GM12891 (cell line): Measurements from ENCODE around the gene HSD17B3.
"Not testable (repeated sequence)": the region's sequence is repeated elsewhere in the genome, so short reads cannot be mapped to it uniquely, and the experiment has no call there.

ENCODE experiments used
- DNase-seq: peaks from one replicate; pipeline ENCODE4 v3.0.0; 2011; ENCODE audit warnings: low spot score; ENCODE audit not compliant: insufficient read length
- FAIRE-seq: peaks from 2 replicates; lab custom pipeline; 2011; peaks lifted over from hg19 to GRCh38; lab: Jason Lieb, UNC
- PAX5 ChIP-seq: IDR thresholded peaks from 2 replicates; pipeline ENCODE4 v1.6.1; 2011; ENCODE audit warnings: low read length, moderate library complexity, mild to moderate bottlenecking; ENCODE audit not compliant: insufficient read depth, severe bottlenecking
- POLR2A ChIP-seq: IDR thresholded peaks from 2 replicates; pipeline ENCODE4 v1.6.1; 2011; ENCODE audit warnings: low read depth, low read length, control low read depth
- POLR2AphosphoS5 ChIP-seq: IDR thresholded peaks from 2 replicates; pipeline ENCODE4 v1.6.1; 2011; ENCODE audit warnings: low read depth, low read length, control low read depth
- POU2F2 ChIP-seq: IDR thresholded peaks from 2 replicates; pipeline ENCODE4 v1.6.1; 2011; ENCODE audit warnings: low read depth, mild to moderate bottlenecking, control low read depth, low read length, moderate library complexity
- SPI1 ChIP-seq: IDR thresholded peaks from 2 replicates; pipeline ENCODE4 v1.6.1; 2011; ENCODE audit warnings: low read depth, low read length, control low read depth
- TAF1 ChIP-seq: IDR thresholded peaks from 2 replicates; pipeline ENCODE4 v1.6.1; 2011; ENCODE audit warnings: low read depth, low read length, control low read depth

The HSD17B3 gene

DNA sequence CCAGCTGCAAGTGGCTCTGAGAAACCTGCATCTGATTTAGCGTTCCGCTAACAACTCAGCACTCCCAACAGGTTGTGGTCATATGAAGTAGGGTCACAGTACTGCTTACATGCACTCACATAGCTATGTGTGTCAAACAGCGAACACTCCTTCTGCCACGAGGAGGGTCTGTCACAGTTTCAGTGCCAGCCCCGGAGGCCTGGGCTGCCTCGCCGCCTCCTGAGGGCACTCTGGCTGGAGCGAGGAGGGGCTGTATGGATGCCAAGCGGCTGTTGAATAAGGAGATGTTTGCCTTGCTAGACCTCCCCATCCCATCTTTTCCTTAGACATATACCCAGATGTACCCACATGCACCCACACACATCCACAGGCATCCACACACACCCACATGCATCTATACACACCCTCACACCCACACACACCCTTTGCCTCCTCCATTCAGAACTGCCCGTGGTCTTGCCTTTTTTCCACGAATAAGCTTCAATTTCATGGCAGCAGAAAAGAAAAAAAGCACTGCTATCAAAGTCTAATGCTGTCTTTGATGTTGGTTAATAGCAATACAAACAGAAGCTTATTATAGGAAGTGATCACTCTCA lies 95.7 kb downstream of the HSD17B3 start:
- FAIRE-seq: no peak
- no peak for DNase-seq
- TF ChIP-seq POLR2A (no peak), POU2F2 (no peak), POLR2AphosphoS5 (no peak), PAX5 (no peak), TAF1 (no peak), SPI1 (no peak)

DNA sequence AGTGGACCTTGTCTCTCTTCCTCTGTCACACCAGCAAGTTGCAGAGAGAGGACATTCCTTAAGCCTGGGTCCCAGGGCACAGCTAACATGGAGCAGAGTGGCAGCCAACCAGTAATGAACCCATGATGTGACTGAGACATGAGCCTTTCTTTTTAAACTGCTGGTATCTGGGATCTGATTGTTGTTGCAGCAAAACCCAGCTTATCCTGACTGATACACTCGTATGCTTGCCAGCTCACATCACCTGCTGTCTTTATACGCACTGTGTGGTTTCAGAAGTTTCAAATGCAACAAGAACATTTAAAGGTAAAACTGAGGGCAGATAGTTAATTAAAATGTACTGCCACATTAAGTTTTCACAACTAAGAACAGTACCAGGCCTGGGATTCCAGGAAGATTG lies 97.1 kb downstream of the HSD17B3 start:
- FAIRE-seq (no peak), DNase-seq (no peak)
- no peak for TF ChIP-seq TAF1
- no peak for TF ChIP-seq POU2F2
- no peak for TF ChIP-seq SPI1
- TF ChIP-seq POLR2AphosphoS5: no peak
- no peak for TF ChIP-seq POLR2A
- no peak for TF ChIP-seq PAX5

- TF ChIP-seq PAX5 (no peak), SPI1 (no peak), TAF1 (no peak), POLR2AphosphoS5 (no peak), POLR2A (no peak), POU2F2 (no peak)
- FAIRE-seq (no peak), DNase-seq (no peak)
Observed at GRCh38 chr9:96203867-96204501, 98.0 kb downstream of the HSD17B3 start.

GRCh38 chr9:96202971-96203780 lies 98.8 kb downstream of the HSD17B3 start:
- DNase-seq: no peak
- no peak for TF ChIP-seq POU2F2
- no peak for TF ChIP-seq PAX5
- no peak for TF ChIP-seq TAF1
- no peak for TF ChIP-seq SPI1
- no peak for TF ChIP-seq POLR2A
- no peak for TF ChIP-seq POLR2AphosphoS5
- no peak for FAIRE-seq

DNA sequence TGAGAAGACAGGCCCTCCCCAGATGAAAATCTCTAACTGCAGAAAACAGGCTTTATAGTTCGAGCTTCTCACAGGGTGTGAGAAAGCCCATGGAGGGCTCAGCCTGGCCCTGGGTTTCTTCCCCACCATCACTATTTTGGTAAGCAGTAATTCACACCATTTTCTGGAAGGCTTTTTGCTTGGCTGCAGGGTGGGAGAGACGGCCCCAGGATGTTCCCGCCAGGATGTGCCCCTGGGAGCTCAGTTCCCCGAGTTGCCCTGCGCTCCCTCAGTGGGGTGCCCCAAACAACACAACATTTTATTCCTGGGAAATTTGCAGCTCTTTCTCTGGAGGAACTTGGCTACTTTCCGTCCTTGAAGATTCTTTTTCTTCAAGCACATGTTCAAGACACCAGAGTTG lies 100.8 kb downstream of the HSD17B3 start:
- TF ChIP-seq SPI1 (no peak), PAX5 (no peak), TAF1 (no peak), POU2F2 (no peak)
- DNase-seq: no peak
- no peak for FAIRE-seq

DNA sequence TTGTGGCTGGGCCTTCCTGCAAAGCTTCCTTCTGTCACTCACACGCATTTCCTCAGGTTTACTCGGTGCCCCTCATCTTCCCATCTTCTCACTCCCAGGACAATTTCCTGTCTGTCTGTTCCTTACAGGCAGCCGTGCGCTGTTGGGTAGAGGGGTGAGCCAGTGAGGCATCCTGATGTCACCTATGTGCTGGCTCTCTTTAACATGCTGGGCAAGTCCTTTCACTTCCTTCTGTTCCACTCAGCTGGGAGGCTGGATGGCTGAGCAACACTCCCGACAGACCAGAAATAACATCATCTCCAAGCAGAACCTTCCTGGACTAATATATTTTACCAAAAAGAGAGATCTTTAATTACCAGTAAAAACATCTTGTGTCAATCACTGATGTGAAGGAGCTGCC lies 103.0 kb downstream of the HSD17B3 start:
- DNase-seq (no peak), FAIRE-seq (no peak)
- TF ChIP-seq POLR2AphosphoS5 (no peak), TAF1 (no peak), POU2F2 (no peak), SPI1 (no peak), PAX5 (no peak), POLR2A (no peak)

GRCh38 chr9:96195541-96195940 lies 106.4 kb downstream of the HSD17B3 start:
- DNase-seq: no peak
- TF ChIP-seq POLR2AphosphoS5 (no peak), TAF1 (no peak), POU2F2 (no peak), SPI1 (no peak), POLR2A (no peak), PAX5 (no peak)
- no peak for FAIRE-seq

GRCh38 chr9:96193236-96193755 lies 108.7 kb downstream of the HSD17B3 start:
- TF ChIP-seq POLR2AphosphoS5 (no peak), TAF1 (no peak), SPI1 (no peak), POU2F2 (no peak)
- no peak for FAIRE-seq
- no peak for DNase-seq

GRCh38 chr9:96192710-96193109 lies 109.3 kb downstream of the HSD17B3 start:
- DNase-seq: no peak
- FAIRE-seq: no peak
- TF ChIP-seq POLR2AphosphoS5 (no peak), POLR2A (no peak), PAX5 (no peak), TAF1 (no peak), SPI1 (no peak), POU2F2 (no peak)

- DNase-seq (no peak), FAIRE-seq (no peak)
- TF ChIP-seq TAF1 (no peak), SPI1 (no peak), POU2F2 (no peak), PAX5 (no peak), POLR2AphosphoS5 (no peak), POLR2A (no peak)
Observed at GRCh38 chr9:96189995-96190394, 112.0 kb downstream of the HSD17B3 start.

DNA sequence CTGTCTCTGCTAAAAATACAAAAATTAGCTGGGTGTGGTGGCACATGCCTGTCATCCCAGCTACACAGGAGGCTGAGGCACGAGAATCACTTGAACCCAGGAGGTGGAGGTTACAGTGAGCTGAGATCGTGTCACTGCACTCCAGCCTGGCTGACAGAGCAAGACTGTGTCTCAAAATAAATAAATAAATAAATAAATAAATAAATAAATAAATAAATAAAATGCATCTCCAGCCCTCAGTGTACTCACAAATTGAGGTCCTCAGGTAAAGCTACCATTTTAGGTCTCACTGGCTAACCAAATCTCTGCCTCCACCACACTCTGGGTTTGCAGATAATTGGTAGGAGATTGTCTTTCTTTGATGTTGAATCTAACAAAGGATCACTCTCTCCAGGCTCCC lies 112.4 kb downstream of the HSD17B3 start:
- DNase-seq, FAIRE-seq: not testable (repeated sequence)
